HepG2 (cell line): ENCODE results near the gene KRT82. TPM values are rescaled to one million over a fixed set of nuclear protein-coding genes. Genes with fewer than 3 reads are reported as not detected.

Experiments used
- ATAC-seq: fragments of 200-7000 bp; cut with Tn5 transposase; 3 replicates; pipeline ENCODE4 v1.9.1; 2020; ENCODE audit warnings: mild to moderate bottlenecking, moderate library complexity
- BruUV-seq: library from RNA; stranded (reverse); fragments of 400-500 nt; replicated peaks from 2 replicates; lab custom pipeline; 2021; lab: Mats Ljungman, UMichigan
- CTCF ChIA-PET: fragments of 300-600 bp; formaldehyde crosslinking; extraction: SDS; loops from one replicate; lab custom pipeline; 2021; ENCODE audit warnings: low total read pairs, inconsistent platforms, low intra/inter-chr PET ratio; lab: Yijun Ruan, JAX
- POLR2A ChIA-PET: fragments of 350-600 bp; sonication (Branson Sonifier 250); formaldehyde crosslinking; loops from one replicate; lab custom pipeline; 2020; ENCODE audit warnings: antibody characterized with exemption, inconsistent platforms; lab: Yijun Ruan, JAX
- DNase-seq: peaks from one replicate; pipeline ENCODE4 v3.0.0-alpha.2; 2015; ENCODE audit warnings: low spot score
- FAIRE-seq: peaks from 3 replicates; lab custom pipeline; 2011; peaks lifted over from hg19 to GRCh38; lab: Jason Lieb, UNC
- H2AFZ ChIP-seq: one replicate; pipeline ENCODE4 v1.6.1; 2011; ENCODE audit warnings: low read length, inconsistent platforms
- H3K27ac ChIP-seq: fragments of 300-600 bp; 3 replicates; pipeline ENCODE4 v1.8.0; 2011; ENCODE audit warnings: mixed run types, mild to moderate bottlenecking, mixed read lengths, low read length, inconsistent platforms; ENCODE audit not compliant: insufficient read depth; ENCODE audit errors: extremely low read length
- H3K27me3 ChIP-seq, 2 experiments: fragments of 200-600 bp in 1 of 2; 2 replicates in 1 of 2; 3 replicates in 1 of 2; pipeline versions ENCODE4 v1.6.0 to v1.8.0; 2011; ENCODE audit warnings: low read length in 2 of 2, mild to moderate bottlenecking in 2 of 2, moderate library complexity in 2 of 2, inconsistent platforms in 1 of 2; ENCODE audit not compliant: insufficient read depth in 2 of 2, control insufficient read depth in 1 of 2
- H3K36me3 ChIP-seq, 2 experiments: fragments of 200-600 bp in 1 of 2; replicated peaks in 1 of 2; 2 replicates in 1 of 2; 3 replicates in 1 of 2; pipeline versions ENCODE4 v1.5.1 to v1.8.0; 2011; ENCODE audit warnings: low read length in 2 of 2, inconsistent platforms in 1 of 2; ENCODE audit not compliant: insufficient read depth in 2 of 2, control insufficient read depth in 1 of 2
- H3K4me1 ChIP-seq: 2 replicates; pipeline ENCODE4 v1.5.1; 2012; ENCODE audit warnings: low read length, inconsistent platforms; ENCODE audit not compliant: insufficient read depth
- H3K4me2 ChIP-seq: 2 replicates; pipeline ENCODE4 v1.6.0; 2011; ENCODE audit warnings: low read depth, low read length, inconsistent platforms
- H3K4me3 ChIP-seq, 3 experiments: fragments of 200-600 bp in 1 of 3; sonication (generic), shearing (Covaris generic) in 1 of 3; replicated peaks in 1 of 3; 2 replicates each; pipeline ENCODE4 v1.5.1; 2011 to 2016; ENCODE audit warnings: low read length in 3 of 3, inconsistent platforms in 2 of 3, low read depth in 2 of 3, mild to moderate bottlenecking in 2 of 3, control low read depth in 1 of 3, mixed read lengths in 1 of 3; ENCODE audit not compliant: insufficient read depth in 1 of 3
- H3K79me2 ChIP-seq: one replicate; pipeline ENCODE4 v1.6.1; 2011; ENCODE audit warnings: low read length, inconsistent platforms; ENCODE audit not compliant: insufficient read depth
- H3K9ac ChIP-seq: 2 replicates; pipeline ENCODE4 v1.6.0; 2011; ENCODE audit warnings: mild to moderate bottlenecking, low read depth, low read length, inconsistent platforms; ENCODE audit not compliant: insufficient read depth
- H3K9me3 ChIP-seq: 2 replicates; pipeline ENCODE4 v1.5.1; 2012; ENCODE audit warnings: mild to moderate bottlenecking, low read length
- H4K20me1 ChIP-seq: 2 replicates; pipeline ENCODE4 v1.6.0; 2011; ENCODE audit warnings: inconsistent platforms, mild to moderate bottlenecking, low read length, moderate library complexity; ENCODE audit not compliant: insufficient read depth
- CBX2 ChIP-seq, 2 experiments: fragments of 200-600 bp in 1 of 2; sonication (generic); formaldehyde crosslinking in 1 of 2; IDR thresholded peaks; 2 replicates each; pipeline versions ENCODE4 v1.7.0 to v1.8.1; 2018 to 2022; ENCODE audit warnings: low read depth in 2 of 2, low read length in 1 of 2, mild to moderate bottlenecking in 1 of 2, missing genetic modification reagents in 1 of 2
- KDM6A ChIP-seq: IDR thresholded peaks from 2 replicates; pipeline ENCODE4 v1.6.1; 2016; ENCODE audit warnings: low read depth
- MAZ ChIP-seq, 2 experiments: sonication (generic) in 1 of 2; formaldehyde crosslinking in 1 of 2; IDR thresholded peaks; 2 replicates each; pipeline versions ENCODE4 v1.5.0 to v1.6.1; 2012 to 2020; ENCODE audit warnings: low read depth in 2 of 2, mild to moderate bottlenecking in 2 of 2, borderline replicate concordance in 1 of 2, improper control_type of control experiment in 1 of 2, low read length in 1 of 2, missing genetic modification reagents in 1 of 2, moderate library complexity in 1 of 2
- PRMT3 ChIP-seq: sonication (generic); formaldehyde crosslinking; IDR thresholded peaks from 2 replicates; pipeline ENCODE4 v1.8.1; 2022; ENCODE audit warnings: low read depth, mild to moderate bottlenecking, moderate library complexity, missing genetic modification reagents, borderline replicate concordance
- SAFB2 ChIP-seq: sonication (generic); formaldehyde crosslinking; IDR thresholded peaks from 2 replicates; pipeline ENCODE4 v1.5.1; 2020; ENCODE audit warnings: missing genetic modification reagents, low read depth, mild to moderate bottlenecking, borderline replicate concordance
- SMAD9 ChIP-seq: sonication (generic); formaldehyde crosslinking; IDR thresholded peaks from 2 replicates; pipeline ENCODE4 v1.5.1; 2020; ENCODE audit warnings: mild to moderate bottlenecking, missing genetic modification reagents
- TCF7L2 ChIP-seq: IDR thresholded peaks from 2 replicates; pipeline ENCODE4 v1.6.1; 2011; ENCODE audit warnings: mild to moderate bottlenecking, low read depth, low read length, moderate library complexity
- ZHX1 ChIP-seq: sonication (generic); formaldehyde crosslinking; IDR thresholded peaks from 2 replicates; pipeline ENCODE4 v1.8.1; 2022; ENCODE audit warnings: low read depth, mild to moderate bottlenecking, missing genetic modification reagents
- ZNF251 ChIP-seq: sonication (generic); formaldehyde crosslinking; IDR thresholded peaks from 2 replicates; pipeline ENCODE4 v1.9.0; 2021; ENCODE audit warnings: mild to moderate bottlenecking, missing genetic modification reagents
- ZNF432 ChIP-seq: sonication (generic); formaldehyde crosslinking; IDR thresholded peaks from 2 replicates; pipeline ENCODE4 v1.5.0; 2020; ENCODE audit warnings: missing genetic modification reagents, mild to moderate bottlenecking, borderline replicate concordance
- ZNF557 ChIP-seq: sonication (generic); formaldehyde crosslinking; IDR thresholded peaks from 2 replicates; pipeline ENCODE4 v1.4.0; 2020; ENCODE audit warnings: missing genetic modification reagents
- ZNF670 ChIP-seq: sonication (generic); formaldehyde crosslinking; IDR thresholded peaks from 2 replicates; pipeline ENCODE4 v1.8.0; 2022; ENCODE audit warnings: mild to moderate bottlenecking, missing genetic modification reagents, borderline replicate concordance
- WGBS: methylation state at CpG from one replicate; pipeline ENCODE4 v1.1.6; 2017; ENCODE audit warnings: low lambda C conversion rate; 5-methylcytosine and 5-hydroxymethylcytosine counted together
- in situ Hi-C: cut with HindIII; loops from 2 replicates; pipeline ENCODE4 v1.10.0; 2017; ENCODE audit warnings: low pct_unique_long_range_greater_than_20kb; ENCODE audit not compliant: extremely low pct_ligation_motif_present
- intact Hi-C: fragments of 100-400 bp; cut with micrococcal nuclease; formaldehyde crosslinking; loops from one replicate; pipeline ENCODE4 v1.10.0; 2022; ENCODE audit not compliant: unreplicated experiment
- polyA plus RNA-seq, 8 experiments: library from polyadenylated mRNA; depleted of rRNA in 3 of 8; stranded (reverse) in 7 of 8; unstranded in 1 of 8; fragments of >200 nt; fragmentation: Illumina TruSeq in 4 of 8; extraction: Trizol in 4 of 8; gene quantifications; 2 replicates each; pipeline versions ENCODE4 v1.2.1 to v1.2.3, GENCODE V29; 2011 to 2016; ENCODE audit warnings: low read depth in 4 of 8, missing spikeins in 1 of 8, mixed read lengths in 1 of 8; ENCODE audit not compliant: insufficient read depth in 1 of 8
- total RNA-seq, 5 experiments: library from RNA; depleted of rRNA; stranded (reverse); fragments of >200 nt; fragmentation: Illumina TruSeq; extraction: Trizol; gene quantifications; 2 replicates each; pipeline ENCODE4 v1.2.3, GENCODE V29; 2016; ENCODE audit warnings: low read depth in 1 of 5

Gene KRT82
- total and polyA plus RNA-seq, 2 of the 13 experiments (the other 11 are each of a cell fraction or from before 2014, with no cell fraction given), result not detected

GRCh38 chr12:52439420-52439819 is 33.3 kb upstream of the KRT82 start:
- intact Hi-C loops (no loop called here), in situ Hi-C loops (no loop called here)
- no peak for ATAC-seq
- FAIRE-seq, result no peak
- POLR2A ChIA-PET, result no interaction called here
- no TSS peak for BruUV-seq
- H3K4me3 ChIP-seq, result no peak overlapping the region
- H3K27me3 ChIP-seq, result peaks cover 0 to 1% of the 10 kb centered on the region in 2 experiments; a peak in 3 of 5 replicates
- H3K4me2 ChIP-seq, result no peak overlapping the region
- TF ChIP-seq ZNF251 (CRISPR knock-in tag) (no peak), MAZ (IDR thresholded peaks at IDR 0.05; ENCODE audit: borderline replicate concordance, low read depth, low read length) (no peak), MAZ (CRISPR knock-in tag; IDR thresholded peaks at IDR 0.05; ENCODE audit: low read depth) (no peak), KDM6A (no peak), ZNF432 (CRISPR knock-in tag) (no peak), CBX2 (IDR thresholded peaks at IDR 0.05; ENCODE audit: low read depth, low read length) (no peak), CBX2 (CRISPR knock-in tag; IDR thresholded peaks at IDR 0.05; ENCODE audit: low read depth) (no peak), ZHX1 (CRISPR knock-in tag) (no peak), SMAD9 (CRISPR knock-in tag) (no peak), SAFB2 (CRISPR knock-in tag) (no peak), TCF7L2 (no peak), ZNF557 (CRISPR knock-in tag) (no peak), PRMT3 (CRISPR knock-in tag) (no peak), ZNF670 (CRISPR knock-in tag) (no peak)
- no peak overlapping the region for H2AFZ ChIP-seq
- CTCF ChIA-PET, result no interaction called here
- no peaks in the 10 kb centered on the region for H3K36me3 ChIP-seq
- H4K20me1 ChIP-seq, result no peaks in the 10 kb centered on the region
- H3K79me2 ChIP-seq, result no peaks in the 10 kb centered on the region
- no peak for DNase-seq
- no peaks in the 10 kb centered on the region for H3K9me3 ChIP-seq
- H3K9ac ChIP-seq, result no peak overlapping the region
- H3K4me1 ChIP-seq, result peaks cover 13% of the 10 kb centered on the region
- H3K27ac ChIP-seq, result no peak overlapping the region
- WGBS, result 48% methylated on average over 3 of the region's 8 CpGs
